ENCODE results near the gene ZDHHC11B.
"Not testable (repeated sequence)": the region's sequence is repeated elsewhere in the genome, so short reads cannot be mapped to it uniquely, and the experiment has no call there.

Gene ZDHHC11B

GRCh38 chr5:706127-706526, 78.4 kb downstream of the ZDHHC11B start:
- H3K4me3 ChIP-seq (IDR thresholded peaks at IDR 0.05; ENCODE audit: insufficient read depth, low read depth, low read length); H3K4me1 ChIP-seq (ENCODE audit: low read depth, poor library complexity, severe bottlenecking); H4K20me1 ChIP-seq (ENCODE audit: insufficient read depth); H3K36me3 ChIP-seq (ENCODE audit: insufficient read depth); H3K9ac ChIP-seq; H3K27me3 ChIP-seq (ENCODE audit: insufficient read depth, low read depth); H3K79me2 ChIP-seq (ENCODE audit: insufficient read depth, low read depth); H3K27ac ChIP-seq; H3K4me2 ChIP-seq; H2AFZ ChIP-seq (ENCODE audit: low read depth): not testable (repeated sequence)

- not testable (repeated sequence) for H3K4me1 ChIP-seq (ENCODE audit: low read depth, poor library complexity, severe bottlenecking); H3K36me3 ChIP-seq (ENCODE audit: insufficient read depth); H4K20me1 ChIP-seq (ENCODE audit: insufficient read depth); H3K27ac ChIP-seq; H2AFZ ChIP-seq (ENCODE audit: low read depth); H3K4me2 ChIP-seq; H3K4me3 ChIP-seq (IDR thresholded peaks at IDR 0.05; ENCODE audit: insufficient read depth, low read depth, low read length); H3K9ac ChIP-seq; H3K79me2 ChIP-seq (ENCODE audit: insufficient read depth, low read depth); H3K27me3 ChIP-seq (ENCODE audit: insufficient read depth, low read depth)
Measured at GRCh38 chr5:696753-697702, 87.5 kb downstream of the ZDHHC11B start.

GRCh38 chr5:696191-696590, 88.3 kb downstream of the ZDHHC11B start:
- not testable (repeated sequence) for H3K4me2 ChIP-seq; H3K36me3 ChIP-seq (ENCODE audit: insufficient read depth); H3K79me2 ChIP-seq (ENCODE audit: insufficient read depth, low read depth); H3K27ac ChIP-seq; H3K4me1 ChIP-seq (ENCODE audit: low read depth, poor library complexity, severe bottlenecking); H3K27me3 ChIP-seq (ENCODE audit: insufficient read depth, low read depth); H4K20me1 ChIP-seq (ENCODE audit: insufficient read depth); H2AFZ ChIP-seq (ENCODE audit: low read depth); H3K9ac ChIP-seq; H3K4me3 ChIP-seq (IDR thresholded peaks at IDR 0.05; ENCODE audit: insufficient read depth, low read depth, low read length)

GRCh38 chr5:695475-695874, 89.1 kb downstream of the ZDHHC11B start:
- H3K9ac ChIP-seq; H3K4me2 ChIP-seq; H3K79me2 ChIP-seq (ENCODE audit: insufficient read depth, low read depth); H3K36me3 ChIP-seq (ENCODE audit: insufficient read depth); H3K4me1 ChIP-seq (ENCODE audit: low read depth, poor library complexity, severe bottlenecking); H2AFZ ChIP-seq (ENCODE audit: low read depth); H3K27ac ChIP-seq; H3K4me3 ChIP-seq (IDR thresholded peaks at IDR 0.05; ENCODE audit: insufficient read depth, low read depth, low read length); H4K20me1 ChIP-seq (ENCODE audit: insufficient read depth); H3K27me3 ChIP-seq (ENCODE audit: insufficient read depth, low read depth): not testable (repeated sequence)

GRCh38 chr5:694042-694431, 90.5 kb downstream of the ZDHHC11B start:
- H2AFZ ChIP-seq (ENCODE audit: low read depth); H3K27ac ChIP-seq; H3K4me1 ChIP-seq (ENCODE audit: low read depth, poor library complexity, severe bottlenecking); H3K36me3 ChIP-seq (ENCODE audit: insufficient read depth); H3K4me3 ChIP-seq (IDR thresholded peaks at IDR 0.05; ENCODE audit: insufficient read depth, low read depth, low read length); H3K79me2 ChIP-seq (ENCODE audit: insufficient read depth, low read depth); H3K27me3 ChIP-seq (ENCODE audit: insufficient read depth, low read depth); H4K20me1 ChIP-seq (ENCODE audit: insufficient read depth): not testable (repeated sequence)
- Histone ChIP-seq H3K9ac (peak overlapping the region; percentile 49; the same call in 1 of the 2 replicates), H3K4me2 (peak overlapping the region; percentile 39)

- H3K4me2 ChIP-seq = peak within 1 kb of the TSS; percentile 76
- H2AFZ ChIP-seq (ENCODE audit: low read depth) = peak within 1 kb of the TSS; percentile 71
- H3K4me1 ChIP-seq (ENCODE audit: low read depth, poor library complexity, severe bottlenecking); H3K4me3 ChIP-seq (IDR thresholded peaks at IDR 0.05; ENCODE audit: insufficient read depth, low read depth, low read length); H3K79me2 ChIP-seq (ENCODE audit: insufficient read depth, low read depth); H4K20me1 ChIP-seq (ENCODE audit: insufficient read depth); H3K27ac ChIP-seq; H3K36me3 ChIP-seq (ENCODE audit: insufficient read depth); H3K27me3 ChIP-seq (ENCODE audit: insufficient read depth, low read depth): not testable (repeated sequence)
- peak within 1 kb of the TSS; percentile 49; the same call in 1 of the 2 replicates for H3K9ac ChIP-seq
Measured at GRCh38 chr5:693271-694041, 91.1 kb downstream of the ZDHHC11B start, which contains the start of gene TPPP. TSS of gene TPPP (minus strand) at chr5:693352. CDS start at chr5:678060, 15,292 bp downstream.

GRCh38 chr5:692529-693041, 91.9 kb downstream of the ZDHHC11B start:
- not testable (repeated sequence) for H3K27me3 ChIP-seq (ENCODE audit: insufficient read depth, low read depth); H3K4me1 ChIP-seq (ENCODE audit: low read depth, poor library complexity, severe bottlenecking); H4K20me1 ChIP-seq (ENCODE audit: insufficient read depth); H3K79me2 ChIP-seq (ENCODE audit: insufficient read depth, low read depth); H3K27ac ChIP-seq; H3K36me3 ChIP-seq (ENCODE audit: insufficient read depth); H3K4me3 ChIP-seq (IDR thresholded peaks at IDR 0.05; ENCODE audit: insufficient read depth, low read depth, low read length); H3K9ac ChIP-seq
- peak overlapping the region; percentile 76 for H3K4me2 ChIP-seq
- H2AFZ ChIP-seq (ENCODE audit: low read depth) = peak overlapping the region; percentile 49

All from KMS-11 (cell line).